ENCODE measurements around the gene ALX3.

ALX3 gene

DNA sequence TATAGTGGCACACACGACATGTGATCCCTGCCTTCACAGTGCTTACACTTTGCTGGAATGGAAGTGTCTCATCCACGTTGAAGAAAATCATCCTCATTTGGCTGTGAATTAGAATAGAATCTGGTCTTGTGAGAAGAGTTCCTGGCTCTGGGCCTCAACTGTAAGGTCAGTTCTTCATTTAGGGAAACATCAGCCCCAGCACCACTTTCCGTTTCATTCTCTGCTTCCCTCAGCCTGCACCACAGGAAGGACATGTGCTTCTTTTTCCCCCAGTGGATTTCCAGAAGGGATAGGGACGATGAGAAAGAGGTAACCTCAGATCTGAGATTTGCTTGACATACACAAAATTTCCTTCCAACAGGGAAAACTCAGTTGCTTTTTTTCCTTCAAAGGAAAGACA lies 3.7 kb upstream of the ALX3 start:
- H3K36me3 ChIP-seq (ENCODE audit: control insufficient read depth in 2 of 2, insufficient read depth in 1 of 2, low read length in 2 of 2), result no peaks in the 10 kb centered on the region
- H3K9me3 ChIP-seq (ENCODE audit: control insufficient read depth, insufficient read depth, low read depth, low read length), result no peaks in the 10 kb centered on the region
- H3K27ac ChIP-seq (ENCODE audit: extremely low read depth, low read depth, low read length), result no peak overlapping the region
- ChIA-PET POLR2A (no interaction called here), CTCF (interaction anchor here (1.1 to 2.4 kb wide), 2 partner anchors 15 to 33 kb away, joined by 3 to 15 read pairs; no protein-coding TSS in a partner anchor)
- H3K4me3 ChIP-seq (ENCODE audit: low read depth, low read length), result no peak overlapping the region
- no peak for TF ChIP-seq TCF7L2 (IDR thresholded peaks at IDR 0.05; ENCODE audit: borderline replicate concordance, low read depth, low read length)
- TF ChIP-seq ZNF248 (tag by site-specific recombination; IDR thresholded peaks at IDR 0.05), result no peak
- TF ChIP-seq HOXC10 (CRISPR knock-in tag; IDR thresholded peaks at IDR 0.05), result no peak
- TF ChIP-seq, protein P1, sequence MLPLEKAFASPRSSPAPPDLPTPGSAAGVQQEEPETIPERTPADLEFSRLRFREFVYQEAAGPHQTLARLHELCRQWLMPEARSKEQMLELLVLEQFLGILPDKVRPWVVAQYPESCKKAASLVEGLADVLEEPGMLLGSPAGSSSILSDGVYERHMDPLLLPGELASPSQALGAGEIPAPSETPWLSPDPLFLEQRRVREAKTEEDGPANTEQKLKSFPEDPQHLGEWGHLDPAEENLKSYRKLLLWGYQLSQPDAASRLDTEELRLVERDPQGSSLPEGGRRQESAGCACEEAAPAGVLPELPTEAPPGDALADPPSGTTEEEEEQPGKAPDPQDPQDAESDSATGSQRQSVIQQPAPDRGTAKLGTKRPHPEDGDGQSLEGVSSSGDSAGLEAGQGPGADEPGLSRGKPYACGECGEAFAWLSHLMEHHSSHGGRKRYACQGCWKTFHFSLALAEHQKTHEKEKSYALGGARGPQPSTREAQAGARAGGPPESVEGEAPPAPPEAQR (tag by site-specific recombination; IDR thresholded peaks at IDR 0.05), result no peak
- TF ChIP-seq, protein P2, sequence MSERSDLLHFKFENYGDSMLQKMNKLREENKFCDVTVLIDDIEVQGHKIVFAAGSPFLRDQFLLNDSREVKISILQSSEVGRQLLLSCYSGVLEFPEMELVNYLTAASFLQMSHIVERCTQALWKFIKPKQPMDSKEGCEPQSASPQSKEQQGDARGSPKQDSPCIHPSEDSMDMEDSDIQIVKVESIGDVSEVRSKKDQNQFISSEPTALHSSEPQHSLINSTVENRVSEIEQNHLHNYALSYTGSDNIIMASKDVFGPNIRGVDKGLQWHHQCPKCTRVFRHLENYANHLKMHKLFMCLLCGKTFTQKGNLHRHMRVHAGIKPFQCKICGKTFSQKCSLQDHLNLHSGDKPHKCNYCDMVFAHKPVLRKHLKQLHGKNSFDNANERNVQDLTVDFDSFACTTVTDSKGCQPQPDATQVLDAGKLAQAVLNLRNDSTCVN (tag by site-specific recombination; optimal IDR thresholded peaks at IDR 0.05), result no peak
- TF ChIP-seq KLF1 (tag by site-specific recombination; IDR thresholded peaks at IDR 0.05), result no peak
- H3K4me1 ChIP-seq (ENCODE audit: control insufficient read depth, insufficient read depth, low read length), result no peaks in the 10 kb centered on the region

DNA sequence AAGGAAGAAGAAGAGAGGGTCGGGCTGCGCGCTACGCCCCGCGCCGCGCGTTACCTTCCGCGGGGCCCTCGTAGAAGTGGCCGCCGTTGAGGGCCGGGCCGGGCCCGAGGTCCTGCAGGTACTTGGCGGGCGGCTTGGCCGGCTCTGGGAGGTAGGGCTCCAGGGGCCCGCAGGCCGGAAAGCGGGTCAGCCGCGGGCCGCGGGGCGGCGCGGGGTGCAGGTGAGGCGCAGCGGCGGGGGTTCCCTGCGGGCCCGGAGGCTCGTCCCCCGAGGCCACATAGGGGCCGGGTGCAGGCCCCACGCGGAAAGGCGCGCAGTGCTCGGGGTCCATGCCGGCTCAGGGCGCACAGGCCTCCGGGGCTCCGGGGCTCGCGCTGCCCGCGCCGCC lies 196 bp downstream of the ALX3 start:
- CTCF ChIA-PET, result interaction anchor here (1.0 to 1.5 kb wide), 3 partner anchors 10 to 64 kb away, joined by 3 to 15 read pairs (median 7); no protein-coding TSS in a partner anchor
- POLR2A ChIA-PET, result no interaction called here

DNA sequence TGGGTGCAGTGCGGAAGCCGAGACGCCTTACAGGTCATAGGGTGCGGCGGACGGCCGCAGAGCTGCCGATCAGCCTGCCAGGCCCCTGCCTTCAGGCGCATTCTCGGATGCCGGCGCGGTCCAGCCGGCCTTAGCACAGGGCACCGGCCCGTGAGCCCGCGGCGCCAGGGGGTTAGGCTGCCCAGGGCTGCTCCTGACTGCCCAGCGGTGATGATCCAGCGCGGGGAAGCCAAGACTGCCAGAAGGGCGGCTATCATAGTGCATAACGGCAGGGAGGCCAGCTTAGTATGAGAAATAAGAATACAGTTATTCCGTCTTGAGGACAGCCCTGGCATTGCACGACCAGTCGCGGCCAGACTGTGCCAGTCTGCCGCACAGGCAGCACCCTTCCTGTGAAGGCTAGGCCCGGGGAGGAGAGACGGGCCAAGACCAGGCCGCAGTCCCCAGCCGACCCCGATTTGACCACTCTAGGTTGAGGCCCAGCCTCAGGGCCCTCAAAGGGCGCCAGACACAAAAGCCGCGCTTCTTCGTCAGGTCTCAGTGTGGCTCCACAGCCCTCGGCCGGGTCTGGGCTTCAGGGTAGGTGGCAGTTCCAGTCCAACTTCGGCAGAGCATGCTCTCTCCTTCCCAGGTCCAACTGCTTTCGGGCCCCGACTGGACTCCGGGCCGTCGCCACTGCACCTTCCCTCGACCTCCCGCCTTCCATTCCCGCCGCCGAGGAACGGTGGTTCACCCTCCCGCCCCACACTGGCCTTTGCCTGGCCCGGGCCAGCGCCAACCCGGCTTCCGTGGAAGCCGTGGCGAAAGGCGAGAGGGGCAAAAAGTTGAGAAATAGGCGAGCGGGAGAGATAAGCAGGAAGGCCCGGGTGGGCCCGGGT lies 829 bp downstream of the ALX3 start:
- no peaks in the 10 kb centered on the region for H3K4me1 ChIP-seq (ENCODE audit: control insufficient read depth, insufficient read depth, low read length)
- no peaks in the 10 kb centered on the region for H3K36me3 ChIP-seq (ENCODE audit: control insufficient read depth in 2 of 2, insufficient read depth in 1 of 2, low read length in 2 of 2)
- TF ChIP-seq GLIS2 (tag by site-specific recombination; IDR thresholded peaks at IDR 0.05) (no peak), ZEB2 (tag by site-specific recombination; IDR thresholded peaks at IDR 0.05) (no peak), ZNF677 (tag by site-specific recombination; IDR thresholded peaks at IDR 0.05) (no peak), ZXDB (tag by site-specific recombination; IDR thresholded peaks at IDR 0.05) (no peak), ZNF830 (tag by site-specific recombination; IDR thresholded peaks at IDR 0.05; ENCODE audit: low read depth) (no peak), KLF16 (tag by site-specific recombination; IDR thresholded peaks at IDR 0.05) (no peak), ZBTB20 (tag by site-specific recombination; IDR thresholded peaks at IDR 0.05) (no peak), ZNF76 (tag by site-specific recombination; IDR thresholded peaks at IDR 0.05; ENCODE audit: borderline replicate concordance, low read depth) (no peak), ZNF530 (tag by site-specific recombination; IDR thresholded peaks at IDR 0.05; ENCODE audit: low read depth) (no peak), ZFP3 (tag by site-specific recombination; IDR thresholded peaks at IDR 0.05; ENCODE audit: low read depth) (no peak), ZNF747 (tag by site-specific recombination; IDR thresholded peaks at IDR 0.05) (no peak), ZNF174 (tag by site-specific recombination; IDR thresholded peaks at IDR 0.05) (no peak), ZNF785 (tag by site-specific recombination; IDR thresholded peaks at IDR 0.05) (no peak)
- TF ChIP-seq, protein P3, sequence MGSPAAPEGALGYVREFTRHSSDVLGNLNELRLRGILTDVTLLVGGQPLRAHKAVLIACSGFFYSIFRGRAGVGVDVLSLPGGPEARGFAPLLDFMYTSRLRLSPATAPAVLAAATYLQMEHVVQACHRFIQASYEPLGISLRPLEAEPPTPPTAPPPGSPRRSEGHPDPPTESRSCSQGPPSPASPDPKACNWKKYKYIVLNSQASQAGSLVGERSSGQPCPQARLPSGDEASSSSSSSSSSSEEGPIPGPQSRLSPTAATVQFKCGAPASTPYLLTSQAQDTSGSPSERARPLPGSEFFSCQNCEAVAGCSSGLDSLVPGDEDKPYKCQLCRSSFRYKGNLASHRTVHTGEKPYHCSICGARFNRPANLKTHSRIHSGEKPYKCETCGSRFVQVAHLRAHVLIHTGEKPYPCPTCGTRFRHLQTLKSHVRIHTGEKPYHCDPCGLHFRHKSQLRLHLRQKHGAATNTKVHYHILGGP (tag by site-specific recombination; IDR thresholded peaks at IDR 0.05), result no peak
- CTCF ChIA-PET, result no interaction called here
- no peaks in the 10 kb centered on the region for H3K9me3 ChIP-seq (ENCODE audit: control insufficient read depth, insufficient read depth, low read depth, low read length)
- POLR2A ChIA-PET, result no interaction called here
- no peak overlapping the region for H3K4me3 ChIP-seq (ENCODE audit: low read depth, low read length)
- no peak overlapping the region for H3K27ac ChIP-seq (ENCODE audit: extremely low read depth, low read depth, low read length)

More for the DNA sequence above, 196 bp downstream of the ALX3 start:
- Histone ChIP-seq H3K36me3 (ENCODE audit: control insufficient read depth in 2 of 2, insufficient read depth in 1 of 2, low read length in 2 of 2) (no peaks in the 10 kb centered on the region), H3K27ac (ENCODE audit: extremely low read depth, low read depth, low read length) (no peak overlapping the region), H3K4me3 (ENCODE audit: low read depth, low read length) (no peak overlapping the region), H3K4me1 (ENCODE audit: control insufficient read depth, insufficient read depth, low read length) (no peaks in the 10 kb centered on the region), H3K9me3 (ENCODE audit: control insufficient read depth, insufficient read depth, low read depth, low read length) (no peaks in the 10 kb centered on the region)
- no peak for TF ChIP-seq ZNF416 (tag by site-specific recombination; IDR thresholded peaks at IDR 0.05)
- no peak for TF ChIP-seq ZNF600 (tag by site-specific recombination; IDR thresholded peaks at IDR 0.05)
- no peak for TF ChIP-seq ZIC2 (tag by site-specific recombination; IDR thresholded peaks at IDR 0.05)
- TF ChIP-seq, protein P4, sequence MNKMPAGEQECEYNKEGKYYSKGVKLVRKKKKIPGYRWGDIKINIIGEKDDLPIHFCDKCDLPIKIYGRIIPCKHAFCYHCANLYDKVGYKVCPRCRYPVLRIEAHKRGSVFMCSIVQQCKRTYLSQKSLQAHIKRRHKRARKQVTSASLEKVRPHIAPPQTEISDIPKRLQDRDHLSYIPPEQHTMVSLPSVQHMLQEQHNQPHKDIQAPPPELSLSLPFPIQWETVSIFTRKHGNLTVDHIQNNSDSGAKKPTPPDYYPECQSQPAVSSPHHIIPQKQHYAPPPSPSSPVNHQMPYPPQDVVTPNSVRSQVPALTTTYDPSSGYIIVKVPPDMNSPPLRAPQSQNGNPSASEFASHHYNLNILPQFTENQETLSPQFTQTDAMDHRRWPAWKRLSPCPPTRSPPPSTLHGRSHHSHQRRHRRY (tag by site-specific recombination; IDR thresholded peaks at IDR 0.05), result no peak
- no peak for TF ChIP-seq ZNF658 (tag by site-specific recombination; IDR thresholded peaks at IDR 0.05)
